Stimulated activated CD8-positive, alpha-beta memory T cell treated with anti-CD3 and anti-CD28 coated beads, Interleukin-4, amount 100 ng/mL, for 24 hours (primary cell): Measurements from ENCODE around the gene SLC24A3.

Experiments
- DNase-seq: peaks from one replicate; pipeline ENCODE4 v3.0.0-alpha.2; 2020; ENCODE audit warnings: low read depth

The SLC24A3 gene

DNA sequence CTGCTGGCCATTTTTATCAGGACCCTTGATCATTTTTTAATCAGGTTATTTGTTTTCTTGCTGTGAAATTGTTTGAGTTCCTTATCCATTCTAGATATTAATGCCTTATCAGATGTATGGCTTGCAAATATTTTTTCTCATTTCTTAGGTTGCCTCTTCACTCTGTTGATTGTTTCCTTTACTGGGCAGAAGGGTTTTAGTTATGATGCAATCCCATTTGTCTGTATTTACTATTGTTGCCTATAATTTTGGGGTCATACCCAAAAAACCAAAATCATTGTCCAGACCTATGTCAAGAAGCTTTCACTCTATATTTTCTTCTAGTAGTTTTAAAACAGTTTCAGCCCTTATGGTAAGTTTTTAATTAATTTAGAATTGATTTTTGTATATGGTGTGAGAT is 172.5 kb downstream of the SLC24A3 start:
- no peak for DNase-seq

DNA sequence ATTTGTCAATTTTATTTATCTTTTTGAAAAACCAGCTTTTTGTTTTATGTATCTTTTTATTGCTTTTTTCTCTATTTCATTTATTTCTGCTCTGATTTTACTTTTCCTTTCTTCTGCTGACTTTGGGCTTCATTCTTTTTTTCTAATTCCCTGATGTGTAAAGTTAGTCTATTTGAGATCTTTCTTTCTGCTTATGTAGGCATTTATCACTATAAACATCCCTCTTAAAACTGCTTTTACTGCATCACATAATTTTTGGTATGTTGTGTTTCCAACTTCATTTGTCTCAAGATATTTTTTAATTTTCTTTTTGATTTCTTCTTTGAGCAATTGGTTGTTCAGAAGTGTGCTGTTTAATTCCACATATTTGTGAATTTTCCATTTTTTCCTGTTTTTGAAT is 174.8 kb downstream of the SLC24A3 start:
- DNase-seq = no peak

DNA sequence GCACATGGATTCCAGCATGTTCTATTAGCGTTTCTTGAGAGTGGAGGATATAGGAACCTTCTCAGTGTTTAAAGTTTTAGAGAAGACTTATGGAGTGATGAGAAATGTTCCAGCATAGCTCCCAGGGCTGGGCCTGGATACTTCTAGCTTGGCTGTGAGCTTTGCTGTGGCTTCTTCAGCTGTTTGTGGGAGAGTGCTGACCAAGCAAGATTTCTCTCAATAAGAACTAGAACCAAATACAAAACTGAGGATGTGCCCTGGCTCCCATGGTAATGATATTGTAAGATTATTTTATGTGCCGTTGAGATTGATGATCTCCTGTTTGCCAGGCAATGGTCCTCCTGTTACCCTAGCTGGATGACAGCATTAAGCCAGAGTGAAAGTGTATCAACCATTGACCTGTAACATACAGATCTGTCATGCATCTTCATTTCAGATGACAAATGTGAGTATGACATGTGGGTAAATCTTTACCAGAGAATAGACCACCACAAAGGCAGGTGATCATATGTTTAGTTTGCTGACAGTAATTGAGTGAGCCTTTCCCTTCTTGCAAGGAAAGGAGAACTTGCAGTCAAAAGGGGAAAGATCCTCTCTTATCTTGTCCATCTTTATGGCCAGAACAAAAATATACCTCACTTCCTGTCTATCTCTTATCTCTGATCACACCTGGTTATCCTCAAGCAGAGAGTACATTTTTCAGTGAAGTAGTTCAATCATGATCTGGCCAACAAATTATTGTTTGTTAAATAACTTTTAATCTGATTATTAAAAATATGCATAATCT is 180.1 kb downstream of the SLC24A3 start:
- no peak for DNase-seq

DNA sequence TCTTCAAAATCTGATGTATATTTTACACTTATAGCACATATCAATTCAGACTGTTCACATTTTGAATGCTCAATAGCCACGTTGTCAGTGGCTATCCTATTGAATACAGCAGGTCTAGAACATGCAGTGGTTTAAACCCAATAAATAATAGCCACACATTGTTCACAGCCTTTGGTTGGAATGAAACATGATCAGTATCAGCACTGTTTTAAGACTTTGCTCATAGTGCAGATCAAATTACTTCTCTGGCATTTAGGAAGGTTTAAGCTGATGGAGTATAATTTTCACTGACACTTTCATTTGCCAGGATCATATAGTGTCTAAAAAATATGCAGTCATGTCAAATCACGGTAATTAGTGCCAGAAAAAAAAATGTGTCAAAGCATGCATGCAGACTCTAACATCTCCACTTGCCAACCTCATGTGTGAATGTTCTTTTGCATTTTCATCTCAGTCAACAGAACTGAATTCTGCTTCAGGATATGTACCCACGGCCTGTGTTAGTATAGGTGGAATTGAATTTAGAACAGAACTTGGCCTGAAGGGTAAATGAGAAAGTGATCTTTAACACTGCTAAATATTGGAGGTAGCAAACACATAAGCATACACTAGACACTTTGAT is 184.1 kb downstream of the SLC24A3 start:
- DNase-seq = no peak

DNA sequence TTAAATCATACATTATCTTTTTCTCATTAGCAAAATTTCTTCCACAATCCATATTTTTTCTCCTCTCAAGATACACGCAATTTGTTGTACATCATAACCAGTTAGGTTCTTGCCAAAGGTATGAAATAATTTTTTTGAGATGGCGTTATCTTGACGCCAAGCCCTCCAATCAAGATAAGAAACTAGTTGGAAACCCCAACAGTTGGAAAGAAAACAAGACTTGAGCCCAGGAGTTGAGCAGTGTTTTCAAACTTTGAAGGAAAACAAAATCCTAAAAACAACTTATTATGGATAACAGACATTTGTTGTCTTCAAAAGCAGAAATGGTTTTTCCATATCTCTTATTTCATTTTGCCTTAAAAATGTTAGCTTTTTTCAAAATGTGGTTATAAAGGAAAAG is 184.8 kb downstream of the SLC24A3 start:
- no peak for DNase-seq

DNA sequence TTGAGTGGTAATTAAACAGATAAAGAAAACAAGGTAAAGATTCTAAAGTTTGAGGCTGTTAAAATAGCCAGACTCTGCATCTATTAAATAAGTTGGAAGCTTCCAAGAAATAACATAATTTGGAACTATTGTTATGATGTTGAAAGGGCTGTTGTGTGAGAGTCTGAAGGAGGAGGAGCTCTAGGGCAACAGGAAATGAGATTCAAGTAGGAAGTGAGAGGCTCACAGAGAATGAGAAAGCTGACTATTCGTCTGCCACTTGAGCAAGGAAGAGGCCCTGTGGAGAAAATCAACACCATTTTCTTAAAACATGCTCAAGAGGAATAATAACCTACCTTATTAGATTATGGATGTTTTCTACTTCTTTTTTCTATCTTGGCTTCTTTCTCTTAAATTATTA is 185.2 kb downstream of the SLC24A3 start:
- DNase-seq = no peak

DNA sequence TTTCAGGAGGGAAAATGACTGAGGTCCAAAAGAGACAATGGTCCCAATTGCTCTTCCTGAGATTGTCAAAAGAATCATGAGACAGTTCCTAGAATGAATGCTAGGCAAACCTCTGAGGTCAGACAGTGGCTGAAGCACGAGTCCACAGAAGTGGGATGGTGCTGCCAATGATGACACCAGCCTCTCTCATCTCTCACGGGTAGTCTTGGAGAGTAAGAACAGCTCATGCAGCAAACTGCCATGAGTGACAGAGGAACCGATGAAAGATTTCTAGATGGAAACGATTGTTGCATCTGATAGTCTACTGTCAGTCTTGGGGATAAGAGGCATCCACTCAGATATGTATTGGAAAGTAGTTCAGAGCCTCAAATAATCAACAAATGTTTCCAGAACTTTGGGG is 188.7 kb downstream of the SLC24A3 start:
- no peak for DNase-seq

DNA sequence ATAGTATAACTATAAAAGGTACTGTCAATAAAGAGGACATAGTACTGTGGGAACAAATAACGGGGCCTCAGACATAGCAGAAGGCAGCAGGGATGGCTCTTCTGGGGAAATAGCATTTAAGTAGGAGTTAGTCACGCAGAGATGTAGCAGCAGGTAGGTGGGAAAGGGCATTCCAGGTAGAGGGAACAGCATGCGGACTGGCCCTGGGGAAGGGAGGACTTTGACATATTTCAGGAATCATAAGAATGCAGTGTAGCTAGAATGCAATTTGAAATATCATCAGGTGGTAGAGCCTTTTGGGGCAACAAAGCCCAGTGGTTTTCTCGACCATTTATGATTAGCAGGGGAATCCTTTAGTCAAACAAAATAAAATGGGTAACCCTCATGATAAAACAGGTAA is 191.1 kb downstream of the SLC24A3 start:
- no peak for DNase-seq

DNA sequence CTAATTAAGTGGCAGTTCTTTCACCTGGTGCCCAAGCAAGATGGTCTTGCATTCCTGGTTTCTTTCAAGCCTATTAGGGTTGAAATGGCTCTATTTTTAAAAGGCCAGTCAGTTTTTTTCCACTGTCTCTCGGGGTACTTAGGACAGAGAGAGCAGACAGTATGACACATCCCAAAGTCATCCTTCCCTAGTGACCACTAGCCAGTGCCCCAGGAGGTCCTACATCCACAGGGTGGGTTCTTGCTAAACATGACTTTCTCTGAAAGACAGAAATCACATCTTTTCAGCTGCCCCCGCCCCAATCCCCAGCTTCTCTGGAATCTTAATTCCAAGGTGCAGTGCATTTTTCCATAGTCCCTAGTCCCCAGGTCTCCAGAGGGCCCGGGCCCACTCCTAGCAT is 192.4 kb downstream of the SLC24A3 start:
- DNase-seq = no peak

DNA sequence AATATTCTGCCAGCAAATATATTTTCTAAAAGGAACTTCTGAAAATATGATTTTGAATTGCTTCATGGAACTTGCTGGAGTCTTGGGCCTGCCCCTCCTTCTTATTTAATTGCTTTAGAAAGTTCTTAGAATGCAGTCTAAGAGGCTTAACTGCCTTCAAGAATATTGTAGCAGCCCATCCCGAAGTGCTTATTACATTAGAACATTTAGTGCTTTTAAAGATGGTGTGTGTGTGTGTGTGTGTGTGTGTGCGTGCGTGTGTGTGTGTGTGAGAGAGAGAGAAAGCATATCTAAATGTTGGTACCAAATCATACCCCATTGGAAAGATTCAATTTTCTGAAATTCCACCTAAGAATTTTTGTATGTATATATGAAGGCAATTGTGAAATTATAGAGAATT is 193.5 kb downstream of the SLC24A3 start:
- DNase-seq = no peak

DNA sequence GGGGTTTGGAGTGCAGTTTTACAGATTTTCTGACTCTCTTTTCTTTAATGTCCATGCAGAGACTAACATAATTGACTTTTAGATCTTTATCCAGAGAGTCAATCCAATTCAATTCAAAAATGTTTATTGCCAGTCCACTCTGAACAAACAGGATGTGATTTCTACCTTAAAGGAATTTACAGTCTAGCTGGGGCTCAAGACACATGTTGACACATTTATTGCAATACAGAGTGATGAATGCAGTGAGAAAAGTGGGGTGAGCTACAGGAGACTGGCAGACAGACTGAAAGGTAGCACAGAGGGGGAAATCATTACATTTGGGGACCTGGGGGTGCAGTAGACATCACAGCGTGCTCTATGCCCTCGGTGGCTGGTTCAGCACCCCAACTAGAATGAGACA is 193.9 kb downstream of the SLC24A3 start:
- DNase-seq = no peak

DNA sequence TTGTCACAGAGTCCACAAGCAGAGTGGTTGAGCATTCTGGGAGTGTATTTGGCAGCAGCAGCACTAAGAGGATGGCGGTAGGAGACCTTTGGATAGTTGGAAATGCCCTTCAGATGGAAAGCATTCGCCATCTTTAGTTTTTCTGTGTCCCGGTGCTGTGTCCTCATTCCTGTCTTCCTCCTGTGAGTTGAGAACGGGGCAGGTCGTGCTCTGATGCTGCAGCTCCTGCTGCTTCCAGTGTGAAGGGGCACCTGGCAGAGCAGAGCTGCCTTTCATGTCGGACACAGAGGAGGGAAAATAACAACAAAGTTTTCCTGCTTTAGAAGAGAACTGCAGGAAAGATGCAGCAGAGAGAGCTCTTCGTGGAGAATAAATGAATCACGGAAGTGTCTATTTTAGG is 194.8 kb downstream of the SLC24A3 start:
- DNase-seq = no peak

DNA sequence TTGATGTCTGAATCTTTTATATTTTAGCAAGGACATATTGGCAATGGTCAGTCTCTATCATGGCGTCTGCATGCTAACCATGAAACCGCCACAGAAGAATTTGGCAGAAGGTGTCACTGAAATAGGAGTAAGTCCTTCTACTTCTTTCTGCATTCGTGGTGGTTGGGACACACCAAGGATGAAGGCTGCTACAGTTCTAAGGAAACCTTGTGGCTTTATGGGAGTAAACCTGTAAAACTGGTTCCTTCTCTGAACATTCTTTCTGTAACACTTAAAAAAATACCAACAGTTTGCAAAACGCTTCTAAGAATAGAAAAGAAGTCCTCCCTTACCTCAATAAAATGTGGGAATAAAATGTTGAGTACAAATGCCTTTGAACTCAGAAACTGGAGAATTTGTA is 195.3 kb downstream of the SLC24A3 start:
- DNase-seq = no peak

DNA sequence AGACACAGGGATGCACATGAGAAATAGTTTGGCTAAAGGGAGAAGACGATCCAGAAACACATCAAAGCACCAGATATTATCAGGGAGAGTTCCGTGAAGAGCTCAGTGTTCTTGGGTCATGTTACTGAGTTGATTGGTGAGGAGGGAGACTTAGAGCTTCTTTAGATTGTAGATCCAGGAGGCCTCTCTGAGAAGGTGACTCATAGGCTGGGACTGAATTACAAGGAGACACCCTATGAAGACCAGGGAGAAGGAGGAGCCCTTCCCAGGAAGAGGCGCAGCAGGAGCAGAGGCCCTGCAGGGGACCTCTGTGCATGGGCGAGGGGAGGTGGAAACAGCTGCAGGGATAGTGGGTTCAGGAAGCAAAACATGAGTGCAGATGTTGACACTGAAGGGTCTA is 196.5 kb downstream of the SLC24A3 start:
- DNase-seq = no peak

DNA sequence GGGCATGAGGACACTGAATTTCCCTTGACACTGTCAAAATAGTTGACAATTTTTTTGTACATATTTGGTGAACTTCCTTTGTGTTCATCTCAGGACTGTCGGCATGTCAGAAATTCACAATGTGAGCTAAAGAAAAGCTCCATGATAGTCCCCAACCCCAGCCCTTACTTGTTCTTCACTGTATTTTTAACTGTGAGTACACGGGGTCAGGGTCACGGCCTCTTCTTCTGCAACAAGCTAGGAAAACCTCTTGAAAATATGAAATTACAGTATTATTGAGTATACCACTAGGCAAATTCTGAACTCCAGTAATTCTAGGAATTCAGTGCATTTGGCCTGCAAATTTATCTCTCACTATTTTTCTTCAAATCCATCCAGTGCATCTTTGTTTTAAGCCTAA is 199.4 kb downstream of the SLC24A3 start:
- no peak for DNase-seq

DNA sequence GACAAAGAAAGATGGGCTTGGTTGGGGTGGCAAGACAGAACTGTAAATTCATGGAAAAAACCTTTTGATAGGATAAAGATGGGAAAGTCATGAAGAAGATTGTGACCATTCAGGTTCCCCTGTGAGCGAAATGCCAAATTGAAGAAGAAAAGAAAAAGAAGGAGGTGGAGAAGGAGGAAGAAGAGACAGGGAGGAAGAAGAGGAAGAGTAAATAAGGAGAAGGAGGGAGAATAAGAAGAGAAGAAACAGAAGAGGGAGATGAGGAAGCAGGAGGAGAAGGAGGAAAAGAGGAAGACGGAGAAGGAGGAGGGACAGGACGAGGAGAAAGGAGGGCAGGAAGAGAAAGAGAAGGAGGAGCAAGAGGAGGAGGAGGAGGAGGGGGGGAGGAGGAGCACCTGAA is 199.8 kb downstream of the SLC24A3 start:
- DNase-seq = no peak

DNA sequence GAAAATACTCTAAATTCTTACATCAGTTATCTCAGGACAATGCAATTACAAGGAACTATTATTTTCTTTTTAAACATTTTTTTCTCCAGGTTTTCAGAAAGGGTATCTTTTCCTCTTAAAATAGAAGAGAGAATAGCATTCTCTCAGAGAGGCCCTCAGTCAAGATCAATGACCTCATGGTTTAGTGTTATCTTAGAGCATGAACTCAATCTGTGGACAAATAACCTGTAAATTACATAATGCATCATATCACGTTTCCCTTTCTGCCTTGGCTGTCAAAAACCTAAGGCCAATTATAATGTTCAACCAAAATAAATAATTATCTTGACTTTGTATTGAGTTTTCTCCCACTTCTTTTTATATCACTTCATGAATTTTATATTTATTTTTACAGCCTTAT is 202.2 kb downstream of the SLC24A3 start:
- no peak for DNase-seq

DNA sequence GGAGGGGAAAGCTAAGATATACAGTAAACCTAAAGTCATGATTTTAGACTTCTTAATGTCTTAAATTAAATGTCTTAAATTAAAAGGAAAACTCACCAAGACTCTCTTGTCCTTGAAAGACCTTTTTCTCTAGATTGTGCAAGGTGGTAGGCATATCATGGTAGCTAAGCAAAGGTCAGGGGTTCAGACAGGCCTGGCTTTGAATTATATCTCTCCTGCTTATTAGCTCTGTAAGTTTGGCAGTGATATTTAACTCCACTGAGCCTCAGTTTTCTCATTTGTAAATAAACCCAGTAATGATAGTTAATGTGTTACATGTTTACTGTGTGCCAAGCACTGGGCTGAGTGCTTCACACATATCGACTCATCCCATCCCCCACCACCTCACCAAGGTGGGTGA is 203.3 kb downstream of the SLC24A3 start:
- no peak for DNase-seq

DNA sequence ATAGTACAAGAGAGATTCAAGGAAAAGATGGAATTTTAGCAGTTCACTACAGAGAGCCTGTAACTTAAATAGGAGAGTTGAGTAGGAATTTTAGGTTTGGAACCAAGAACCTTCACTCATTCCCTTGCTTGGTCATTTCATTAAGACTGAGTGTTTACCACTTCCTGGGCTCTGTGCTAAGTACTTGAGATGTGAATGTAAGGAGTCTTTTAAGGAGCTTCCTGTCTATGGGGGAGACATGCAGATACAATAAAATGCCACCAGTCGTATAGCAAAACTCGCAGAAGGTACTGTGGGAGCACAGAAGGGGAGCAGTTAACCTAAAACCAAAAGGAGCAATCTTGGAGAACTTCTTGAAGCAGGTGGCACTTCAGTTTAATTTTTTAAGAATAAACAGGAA is 204.2 kb downstream of the SLC24A3 start:
- DNase-seq = no peak

DNA sequence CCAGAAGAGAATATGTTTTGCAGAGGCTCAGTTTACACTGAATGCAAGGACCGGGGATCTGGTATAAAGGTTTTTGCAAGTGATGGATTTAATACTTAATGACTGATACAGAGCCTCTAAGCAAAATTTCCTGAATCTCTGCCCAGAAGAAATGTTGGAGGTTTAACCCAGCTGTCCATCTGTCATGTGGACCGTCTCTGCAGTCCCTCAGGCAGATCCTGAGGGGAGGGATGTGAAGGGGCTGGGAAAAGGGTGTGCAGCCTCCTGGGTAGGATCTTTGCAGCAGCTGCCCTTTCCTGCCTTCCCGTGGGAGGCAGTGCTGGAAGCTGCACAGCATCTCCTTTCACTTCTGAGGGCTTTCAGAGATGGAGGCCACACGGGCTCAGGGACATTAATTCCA is 207.0 kb downstream of the SLC24A3 start:
- DNase-seq = no peak

DNA sequence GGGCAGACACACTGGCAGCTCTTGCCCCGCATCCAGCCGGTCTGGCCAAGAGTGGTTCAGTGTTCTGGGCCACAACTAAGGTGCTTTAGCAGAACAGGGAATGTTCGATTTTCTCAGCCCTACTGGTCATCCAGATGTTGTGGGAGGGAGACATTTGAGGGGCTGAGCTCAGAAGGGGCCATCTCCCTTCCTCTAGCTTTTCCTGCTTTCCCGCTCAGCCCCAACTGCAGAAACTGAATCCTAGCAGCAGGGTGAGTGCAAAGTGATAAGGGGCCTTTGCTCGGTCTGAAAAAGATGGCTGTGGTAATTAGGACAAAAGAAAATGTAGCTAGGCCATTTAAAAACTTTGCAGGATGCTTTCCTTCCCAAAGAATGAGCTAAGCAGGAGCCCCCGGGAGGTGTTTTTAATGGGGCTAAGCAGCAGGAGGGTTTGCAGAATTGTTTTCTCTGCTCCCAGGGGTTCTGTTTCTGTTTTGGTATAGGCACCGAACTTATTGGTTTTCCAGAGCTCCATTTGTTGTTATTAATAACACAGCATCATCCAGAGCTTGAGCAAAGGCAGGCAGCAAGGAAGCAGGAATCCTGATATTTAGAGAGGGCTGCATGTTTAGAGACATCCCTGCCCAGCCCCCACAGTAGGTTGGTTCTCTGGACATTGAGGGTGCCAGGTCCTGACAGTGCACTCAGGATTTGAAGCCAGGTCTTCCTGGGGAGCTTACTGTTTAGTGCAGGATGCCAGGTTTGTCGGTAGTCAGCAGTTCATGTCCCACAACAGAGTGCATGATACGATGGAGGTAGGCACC is 210.9 kb downstream of the SLC24A3 start:
- no peak for DNase-seq

DNA sequence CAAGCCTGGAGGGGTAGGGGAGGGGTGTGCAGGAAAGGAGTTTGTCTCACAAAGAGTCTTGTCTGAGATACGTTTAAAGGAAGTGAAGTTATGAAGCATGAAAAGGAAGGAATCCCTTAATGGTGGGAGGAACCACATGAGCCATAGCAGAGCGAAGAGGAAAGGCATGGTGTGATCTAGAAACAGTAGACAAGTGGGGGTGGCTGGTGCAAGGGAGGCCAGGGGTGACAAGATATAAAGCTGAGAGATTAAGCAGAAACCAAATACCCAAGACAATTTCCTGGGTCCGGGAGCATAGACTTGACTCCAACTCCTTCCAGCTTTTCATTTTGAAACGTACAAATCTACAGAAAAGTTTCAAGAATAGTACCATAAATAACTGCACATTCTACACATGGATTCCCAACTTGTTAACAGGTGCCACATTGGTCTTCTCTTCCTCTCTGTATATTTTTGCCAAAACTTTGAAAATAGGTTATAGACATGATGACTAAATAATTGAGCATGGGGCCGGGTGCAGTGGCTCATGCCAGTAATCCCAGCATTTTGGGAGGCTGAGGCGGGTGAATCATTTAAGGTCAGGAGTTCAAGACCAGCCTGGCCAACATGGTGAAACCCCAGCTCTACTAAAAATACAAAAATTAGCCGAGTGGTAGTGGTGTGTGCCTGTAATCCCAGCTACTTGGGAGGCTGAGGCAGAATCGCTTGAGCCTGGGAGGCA is 211.6 kb downstream of the SLC24A3 start:
- DNase-seq = no peak

DNA sequence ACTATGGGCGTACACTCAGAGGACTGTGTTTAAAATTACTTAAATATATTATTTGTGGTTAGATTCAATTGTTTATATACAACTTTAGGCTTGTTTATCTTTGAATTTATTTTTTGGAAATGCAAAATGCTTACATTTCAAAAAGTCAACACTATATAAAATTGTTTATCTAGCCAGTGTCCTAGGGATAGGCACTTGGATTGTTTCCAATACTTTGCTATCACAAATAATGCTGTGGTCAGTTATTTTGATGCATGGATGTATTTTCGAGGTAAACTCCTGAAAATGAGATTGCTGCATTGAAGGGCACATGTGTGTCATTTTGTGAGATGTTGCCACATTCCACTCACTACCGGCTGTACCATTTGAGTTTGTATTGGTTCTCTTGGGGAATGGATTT is 213.9 kb downstream of the SLC24A3 start:
- DNase-seq = no peak
